Ecto neural progenitor cell (in vitro differentiated cells): ENCODE measurements around the gene TNFSF13.

Experiments used
- DNase-seq: peaks from one replicate; pipeline ENCODE4 v3.0.0-alpha.2; 2018; ENCODE audit warnings: low spot score

TNFSF13 gene

DNA sequence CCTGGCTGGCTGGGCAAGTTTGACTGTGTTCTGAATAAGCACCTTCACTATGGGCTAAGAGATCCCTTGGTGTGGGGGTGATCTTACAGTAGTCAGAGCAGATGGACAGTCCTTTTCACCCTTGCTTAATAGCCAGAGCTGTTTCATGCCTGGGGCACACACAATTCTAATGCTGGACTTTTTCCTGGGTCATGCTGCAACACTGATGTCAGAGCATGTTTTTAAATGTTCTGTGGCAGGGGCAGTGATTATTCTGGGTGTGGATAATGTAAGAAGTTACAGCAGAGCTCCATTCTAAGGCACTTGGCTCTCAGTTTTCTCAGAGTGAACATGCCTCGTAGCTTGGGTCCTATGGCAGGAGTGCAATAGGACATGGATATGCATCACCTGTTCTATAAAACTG, 16.9 kb downstream of the TNFSF13 start:
- DNase-seq = no peak

DNA sequence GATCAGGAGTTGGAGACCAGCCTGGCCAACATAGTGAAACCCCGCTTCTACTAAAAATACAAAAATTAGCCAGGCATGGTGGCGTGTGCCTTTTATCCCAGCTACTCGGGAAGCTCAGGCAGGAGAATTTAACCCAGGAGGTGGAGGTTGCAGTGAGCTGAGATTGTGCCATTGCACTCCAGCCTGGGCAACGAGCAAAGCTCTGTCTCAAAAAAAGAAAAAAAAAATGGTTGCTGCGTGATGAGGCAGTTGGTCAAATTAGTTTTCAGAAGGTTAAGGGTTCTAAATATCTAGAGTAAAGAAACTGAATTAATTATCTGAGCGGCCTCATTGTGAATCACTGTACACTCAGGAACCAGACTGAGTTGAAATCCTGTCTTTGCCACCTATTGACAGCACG, 17.4 kb downstream of the TNFSF13 start:
- DNase-seq = no peak

DNA sequence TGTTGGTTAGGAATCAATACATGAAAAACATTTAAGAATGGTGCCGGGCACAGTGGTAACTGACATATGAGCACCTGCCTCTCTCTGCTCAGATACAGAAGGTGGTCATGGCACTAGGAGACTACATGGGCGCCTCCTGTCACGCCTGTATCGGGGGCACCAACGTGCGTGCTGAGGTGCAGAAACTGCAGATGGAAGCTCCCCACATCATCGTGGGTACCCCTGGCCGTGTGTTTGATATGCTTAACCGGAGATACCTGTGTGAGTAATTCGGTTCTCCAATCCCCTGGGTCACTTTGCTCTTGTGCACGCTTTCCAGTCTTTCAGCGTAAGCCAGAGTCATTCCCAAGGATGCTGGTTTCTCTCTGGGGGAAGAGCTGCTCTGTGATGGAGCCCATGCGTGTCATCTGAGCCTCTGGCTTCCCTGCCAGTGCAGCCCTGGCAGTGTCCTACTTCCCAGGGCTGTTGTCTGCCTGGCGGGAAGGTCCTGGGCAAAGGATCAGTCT, 17.9 kb downstream of the TNFSF13 start:
- DNase-seq = no peak

DNA sequence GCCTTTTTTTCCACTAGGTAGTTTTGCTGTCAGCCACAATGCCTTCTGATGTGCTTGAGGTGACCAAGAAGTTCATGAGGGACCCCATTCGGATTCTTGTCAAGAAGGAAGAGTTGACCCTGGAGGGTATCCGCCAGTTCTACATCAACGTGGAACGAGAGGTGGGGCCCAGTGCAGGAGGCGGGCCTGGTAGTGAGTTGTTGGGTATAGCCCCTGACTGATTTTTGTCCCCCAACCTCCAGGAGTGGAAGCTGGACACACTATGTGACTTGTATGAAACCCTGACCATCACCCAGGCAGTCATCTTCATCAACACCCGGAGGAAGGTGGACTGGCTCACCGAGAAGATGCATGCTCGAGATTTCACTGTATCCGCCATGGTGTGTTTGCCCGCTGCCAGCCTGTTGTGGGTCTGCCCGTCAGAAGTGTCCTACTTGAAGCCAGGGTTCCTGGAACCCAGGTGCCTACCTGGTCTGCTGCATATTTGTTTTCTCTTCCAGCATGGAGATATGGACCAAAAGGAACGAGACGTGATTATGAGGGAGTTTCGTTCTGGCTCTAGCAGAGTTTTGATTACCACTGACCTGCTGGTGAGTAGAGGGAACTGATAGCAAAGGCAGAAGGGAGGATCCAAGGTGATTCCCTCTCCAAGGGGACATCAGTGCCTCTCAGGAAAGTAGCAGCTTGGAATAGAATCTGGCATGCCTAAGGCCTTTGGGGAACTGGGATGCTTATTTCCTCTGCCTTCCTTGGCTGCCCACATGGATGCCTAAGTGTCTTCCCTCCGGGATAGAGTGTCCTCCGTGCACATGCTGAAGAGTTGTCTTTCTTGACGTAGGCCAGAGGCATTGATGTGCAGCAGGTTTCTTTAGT, 19.0 kb downstream of the TNFSF13 start:
- no peak for DNase-seq

DNA sequence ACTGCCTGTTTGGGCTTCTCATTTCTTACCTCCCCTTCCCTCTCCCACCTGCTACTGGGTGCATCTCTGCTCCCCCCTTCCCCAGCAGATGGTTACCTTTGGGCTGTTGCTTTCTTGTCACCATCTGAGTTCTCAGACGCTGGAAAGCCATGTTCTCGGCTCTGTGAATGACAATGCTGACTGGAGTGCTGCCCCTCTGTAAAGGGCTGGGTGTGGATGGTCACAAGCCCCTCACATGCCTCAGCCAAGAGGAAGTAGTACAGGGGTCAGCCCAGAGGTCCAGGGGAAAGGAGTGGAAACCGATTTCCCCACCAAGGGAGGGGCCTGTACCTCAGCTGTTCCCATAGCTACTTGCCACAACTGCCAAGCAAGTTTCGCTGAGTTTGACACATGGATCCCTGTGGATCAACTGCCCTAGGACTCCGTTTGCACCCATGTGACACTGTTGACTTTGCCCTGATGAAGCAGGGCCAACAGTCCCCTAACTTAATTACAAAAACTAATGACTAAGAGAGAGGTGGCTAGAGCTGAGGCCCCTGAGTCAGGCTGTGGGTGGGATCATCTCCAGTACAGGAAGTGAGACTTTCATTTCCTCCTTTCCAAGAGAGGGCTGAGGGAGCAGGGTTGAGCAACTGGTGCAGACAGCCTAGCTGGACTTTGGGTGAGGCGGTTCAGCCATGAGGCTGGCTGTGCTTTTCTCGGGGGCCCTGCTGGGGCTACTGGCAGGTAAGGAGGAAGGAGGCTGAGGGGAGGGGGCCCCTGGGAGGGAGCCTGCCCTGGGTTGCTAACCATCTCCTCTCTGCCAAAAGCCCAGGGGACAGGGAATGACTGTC, 20.7 kb downstream of the TNFSF13 start, which contains the start of gene CD68:
Gene CD68 (plus strand): TSS at position 638 of the 833 bp plus-strand sequence. CDS start 40 bp downstream, at position 678.
- DNase-seq = no peak

DNA sequence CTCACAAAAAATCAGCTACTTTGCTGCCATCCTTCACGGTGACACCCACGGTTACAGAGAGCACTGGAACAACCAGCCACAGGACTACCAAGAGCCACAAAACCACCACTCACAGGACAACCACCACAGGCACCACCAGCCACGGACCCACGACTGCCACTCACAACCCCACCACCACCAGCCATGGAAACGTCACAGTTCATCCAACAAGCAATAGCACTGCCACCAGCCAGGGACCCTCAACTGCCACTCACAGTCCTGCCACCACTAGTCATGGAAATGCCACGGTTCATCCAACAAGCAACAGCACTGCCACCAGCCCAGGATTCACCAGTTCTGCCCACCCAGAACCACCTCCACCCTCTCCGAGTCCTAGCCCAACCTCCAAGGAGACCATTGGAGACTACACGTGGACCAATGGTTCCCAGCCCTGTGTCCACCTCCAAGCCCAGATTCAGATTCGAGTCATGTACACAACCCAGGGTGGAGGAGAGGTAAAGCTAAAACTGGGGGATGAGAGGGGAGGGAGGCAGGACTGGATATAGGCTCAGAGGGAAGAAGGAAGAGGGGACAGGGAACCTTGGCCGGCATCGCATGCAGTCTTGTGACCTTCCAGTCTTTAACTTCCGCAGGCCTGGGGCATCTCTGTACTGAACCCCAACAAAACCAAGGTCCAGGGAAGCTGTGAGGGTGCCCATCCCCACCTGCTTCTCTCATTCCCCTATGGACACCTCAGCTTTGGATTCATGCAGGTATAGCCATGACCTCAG, 21.5 kb downstream of the TNFSF13 start:
- no peak for DNase-seq

DNA sequence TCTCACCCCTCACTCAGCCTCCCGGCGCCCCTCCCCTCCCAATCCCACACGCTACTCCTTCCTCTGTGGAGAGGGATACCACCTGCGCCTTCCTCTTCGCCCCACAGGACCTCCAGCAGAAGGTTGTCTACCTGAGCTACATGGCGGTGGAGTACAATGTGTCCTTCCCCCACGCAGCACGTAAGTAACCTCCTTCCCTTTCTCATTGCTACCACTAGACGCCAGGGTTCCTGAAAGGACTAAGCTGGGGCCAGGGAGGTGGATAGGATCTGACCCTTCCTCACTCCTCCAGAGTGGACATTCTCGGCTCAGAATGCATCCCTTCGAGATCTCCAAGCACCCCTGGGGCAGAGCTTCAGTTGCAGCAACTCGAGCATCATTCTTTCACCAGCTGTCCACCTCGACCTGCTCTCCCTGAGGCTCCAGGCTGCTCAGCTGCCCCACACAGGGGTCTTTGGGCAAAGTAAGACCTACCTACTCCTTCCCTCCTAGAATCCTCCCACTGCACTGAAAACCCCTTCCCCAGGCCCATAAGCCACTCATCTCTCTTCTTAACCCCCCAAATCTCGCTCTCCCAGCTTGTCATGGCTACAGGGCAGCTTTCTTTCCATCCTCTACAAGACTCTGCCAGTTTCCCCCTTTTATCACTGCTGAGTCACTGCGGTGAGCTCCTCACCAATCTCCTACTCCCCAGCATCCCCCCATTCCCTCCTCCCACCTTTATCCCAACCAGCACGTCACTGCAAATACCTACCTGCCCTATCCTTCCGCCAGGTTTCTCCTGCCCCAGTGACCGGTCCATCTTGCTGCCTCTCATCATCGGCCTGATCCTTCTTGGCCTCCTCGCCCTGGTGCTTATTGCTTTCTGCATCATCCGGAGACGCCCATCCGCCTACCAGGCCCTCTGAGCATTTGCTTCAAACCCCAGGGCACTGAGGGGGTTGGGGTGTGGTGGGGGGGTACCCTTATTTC, 22.3 kb downstream of the TNFSF13 start:
- no peak for DNase-seq

DNA sequence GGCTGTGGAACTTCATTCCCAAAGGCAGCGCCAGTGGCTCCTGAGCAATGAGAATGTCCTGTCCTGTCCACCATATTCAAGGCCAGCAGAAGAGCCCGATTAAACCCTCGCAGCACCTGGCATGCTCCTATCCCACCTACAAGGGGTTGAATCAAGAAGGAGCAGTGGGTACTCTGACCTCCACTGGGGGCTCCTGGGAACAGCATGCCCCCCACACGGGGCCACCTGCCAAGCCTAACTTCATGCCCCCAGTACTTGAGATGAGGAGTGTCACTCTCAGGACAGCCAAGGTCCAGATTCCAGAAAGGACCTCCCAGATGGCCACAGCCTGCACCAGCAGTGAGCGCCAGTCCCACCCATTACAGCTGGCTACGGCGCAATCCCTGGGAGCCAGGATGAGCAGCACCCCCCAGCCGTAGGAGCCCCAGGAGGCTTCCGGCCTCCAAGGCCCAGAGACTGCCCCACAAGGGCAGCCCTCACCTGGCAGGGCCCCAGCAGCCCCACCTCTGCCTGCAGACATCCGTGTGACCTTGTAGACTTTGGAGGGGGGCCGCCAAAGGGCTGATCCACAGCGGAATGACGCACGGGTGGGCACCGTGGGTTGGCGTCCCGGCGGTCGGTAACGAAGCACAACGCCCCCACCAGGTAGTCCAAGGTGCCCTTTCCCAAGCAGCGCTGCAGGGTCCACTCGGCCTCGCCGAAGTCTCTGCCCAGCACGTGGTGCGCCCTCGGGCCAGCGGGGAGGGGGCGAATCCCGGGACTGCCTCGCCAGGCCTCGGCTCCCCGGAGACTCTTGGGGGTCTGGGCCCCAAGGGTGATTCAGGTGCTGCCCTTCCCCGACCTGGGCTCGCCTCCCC, 24.1 kb downstream of the TNFSF13 start:
- no peak for DNase-seq

DNA sequence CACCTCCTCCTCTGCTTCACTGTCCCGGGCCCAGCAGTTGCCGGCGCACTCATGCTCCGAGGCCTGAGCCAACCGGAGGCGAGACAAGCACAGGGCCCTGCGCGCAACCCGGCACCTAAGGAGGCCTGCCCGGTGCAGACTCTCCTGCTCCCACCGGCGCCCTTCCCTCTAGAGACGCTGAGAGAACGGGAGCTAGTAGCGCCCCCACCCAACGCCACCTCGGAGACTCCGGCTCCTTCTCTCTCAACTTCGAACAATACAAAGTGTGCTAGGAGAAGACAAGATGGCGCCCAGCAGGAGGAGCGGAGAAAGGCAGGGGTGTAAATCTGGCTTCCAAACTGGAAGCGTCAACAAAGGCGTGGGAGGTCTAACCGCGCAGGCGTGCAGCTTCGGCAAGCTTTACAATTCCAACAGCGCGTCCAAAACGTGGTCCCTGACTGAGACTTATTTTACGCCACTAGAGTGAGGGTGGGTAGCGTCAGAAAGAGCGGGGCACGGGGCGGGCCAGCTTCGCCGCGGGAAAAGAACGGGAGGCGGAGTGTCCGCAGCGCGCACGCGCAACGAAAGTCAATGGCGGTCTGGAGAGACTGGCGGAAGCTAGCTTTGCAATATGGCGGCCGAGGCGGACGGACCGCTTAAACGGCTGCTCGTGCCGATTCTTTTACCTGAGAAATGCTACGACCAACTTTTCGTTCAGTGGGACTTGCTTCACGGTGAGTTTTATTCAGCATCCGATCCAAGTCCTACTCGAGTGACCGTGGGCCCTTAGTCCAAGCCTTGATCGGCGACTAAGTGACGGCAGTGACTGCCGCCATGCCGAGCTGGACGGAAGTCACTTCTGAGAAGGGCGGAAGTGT, 24.9 kb downstream of the TNFSF13 start, which contains the start of gene MPDU1:
Gene MPDU1 (plus strand): TSS at position 600 of the 857 bp plus-strand sequence. CDS start 11 bp downstream, at position 611.
- peak; percentile 100 for DNase-seq

DNA sequence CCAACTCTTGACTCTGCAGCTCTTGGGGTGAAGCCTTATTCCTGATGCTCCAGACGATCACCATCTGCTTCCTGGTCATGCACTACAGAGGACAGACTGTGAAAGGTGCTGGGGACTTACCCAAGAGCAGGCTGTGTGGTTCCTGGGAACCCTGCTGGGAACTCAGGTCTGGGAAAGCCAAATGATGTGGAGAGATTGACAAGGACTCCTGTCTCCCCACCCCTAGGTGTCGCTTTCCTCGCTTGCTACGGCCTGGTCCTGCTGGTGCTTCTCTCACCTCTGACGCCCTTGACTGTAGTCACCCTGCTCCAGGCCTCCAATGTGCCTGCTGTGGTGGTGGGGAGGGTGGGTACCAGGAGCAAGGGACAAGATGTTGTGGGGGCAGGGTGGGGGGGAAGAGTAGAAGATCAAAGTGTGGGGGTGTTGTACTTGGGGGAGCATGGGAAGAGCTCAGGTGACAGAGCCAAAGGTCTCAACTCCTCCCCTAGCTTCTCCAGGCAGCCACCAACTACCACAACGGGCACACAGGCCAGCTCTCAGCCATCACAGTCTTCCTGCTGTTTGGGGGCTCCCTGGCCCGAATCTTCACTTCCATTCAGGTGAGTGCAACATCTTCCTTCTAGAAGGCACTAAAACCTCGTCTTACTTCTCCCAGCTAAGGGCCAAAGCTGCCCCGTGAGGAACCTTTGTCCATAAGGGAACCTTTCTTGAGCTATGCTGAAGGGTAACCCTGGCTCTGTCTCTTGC, 28.3 kb downstream of the TNFSF13 start:
- DNase-seq = no peak

DNA sequence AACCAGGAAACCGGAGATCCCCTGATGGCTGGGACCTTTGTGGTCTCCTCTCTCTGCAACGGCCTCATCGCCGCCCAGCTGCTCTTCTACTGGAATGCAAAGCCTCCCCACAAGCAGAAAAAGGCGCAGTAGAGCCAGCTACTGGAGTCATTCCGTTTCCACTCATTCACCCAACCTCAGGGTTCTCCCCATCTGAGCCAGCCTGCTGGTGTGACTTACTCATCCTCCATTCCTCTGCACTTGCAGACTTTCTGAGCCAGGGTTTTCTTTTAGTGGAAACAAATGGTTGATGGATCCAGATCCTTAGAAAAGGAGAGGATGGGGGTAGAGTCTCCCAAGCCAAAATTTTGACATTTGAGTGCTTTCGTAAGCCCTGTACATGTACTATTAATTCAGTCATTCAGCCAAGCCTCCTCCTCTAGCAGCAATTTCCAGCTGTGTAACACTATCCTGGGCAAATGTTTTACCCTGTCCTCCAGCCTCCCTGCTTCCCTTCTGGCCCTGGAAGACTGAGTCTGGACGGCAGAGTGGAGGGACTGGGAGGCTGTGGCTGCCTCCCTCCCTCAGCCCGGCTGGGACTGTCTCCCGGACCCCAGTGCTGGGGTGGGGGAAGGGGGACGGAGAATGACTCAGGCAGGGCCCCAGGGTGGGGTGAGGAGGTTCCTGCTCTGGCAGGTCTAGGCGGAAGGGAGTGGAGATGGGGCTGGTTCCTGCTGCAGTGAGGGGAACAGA, 29.0 kb downstream of the TNFSF13 start:
- DNase-seq = no peak

DNA sequence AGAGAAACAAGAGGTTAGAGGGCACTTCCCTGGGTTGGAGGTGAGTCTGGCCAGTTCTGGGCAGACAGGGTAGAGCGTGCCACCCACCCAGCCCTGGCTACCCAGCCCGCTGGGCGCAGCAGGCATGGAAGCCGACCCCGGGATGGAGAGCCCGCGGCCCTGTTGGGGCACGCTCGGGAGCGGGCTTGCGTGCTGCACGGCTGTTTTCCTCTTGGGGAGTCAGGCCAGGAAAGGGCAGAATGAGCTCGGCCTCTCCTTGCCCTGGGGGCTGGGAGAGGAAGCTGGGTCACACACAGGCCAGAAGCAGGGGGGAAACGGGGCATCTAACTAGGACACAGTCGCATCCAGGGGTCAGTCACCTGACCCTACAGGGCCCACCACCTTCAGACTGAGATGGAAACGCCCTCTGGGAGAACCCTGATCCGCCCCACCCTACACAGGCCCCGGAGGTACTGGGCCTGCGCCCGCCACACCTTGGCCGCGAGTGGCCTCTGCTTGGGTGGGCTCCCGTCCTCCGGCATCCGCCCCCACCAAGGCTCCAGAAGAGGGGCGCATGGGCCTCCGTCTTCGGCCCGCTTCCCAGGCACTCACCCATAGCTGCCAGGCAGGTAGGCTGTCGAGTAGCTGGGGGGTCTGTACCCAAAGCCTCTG, 30.1 kb downstream of the TNFSF13 start:
- DNase-seq = no peak

DNA sequence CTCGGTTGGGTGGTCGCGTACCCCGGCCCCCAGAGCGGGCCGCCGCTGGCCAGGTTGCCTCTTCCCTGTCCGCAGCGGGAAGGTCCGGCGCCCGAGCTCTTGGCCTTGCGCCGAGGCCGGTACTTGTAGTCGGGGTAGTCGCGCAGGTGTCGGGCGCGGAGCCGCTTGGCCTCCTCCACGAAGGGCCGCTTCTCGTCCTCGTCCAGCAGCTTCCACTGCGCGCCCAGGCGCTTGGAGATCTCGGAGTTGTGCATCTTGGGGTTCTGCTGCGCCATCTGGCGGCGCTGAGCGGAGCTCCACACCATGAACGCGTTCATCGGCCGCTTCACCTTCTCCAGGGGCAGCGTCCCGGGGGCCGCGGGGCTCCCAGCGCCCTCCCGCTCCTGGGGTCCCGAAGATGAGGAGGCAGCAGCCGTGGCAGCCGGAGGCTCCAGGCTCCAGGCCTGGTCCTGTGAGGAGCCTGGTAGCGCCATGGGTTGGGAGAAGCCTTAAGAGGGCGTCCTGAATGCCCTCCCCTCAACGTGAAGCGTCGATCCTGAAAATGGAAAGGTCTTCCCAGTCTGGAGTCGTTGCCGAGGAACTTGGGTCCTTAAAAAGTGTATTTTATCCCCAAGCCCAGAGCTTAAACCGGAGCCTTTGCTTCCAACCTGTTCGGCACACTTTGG, 30.8 kb downstream of the TNFSF13 start:
- peak; percentile 94 for DNase-seq

DNA sequence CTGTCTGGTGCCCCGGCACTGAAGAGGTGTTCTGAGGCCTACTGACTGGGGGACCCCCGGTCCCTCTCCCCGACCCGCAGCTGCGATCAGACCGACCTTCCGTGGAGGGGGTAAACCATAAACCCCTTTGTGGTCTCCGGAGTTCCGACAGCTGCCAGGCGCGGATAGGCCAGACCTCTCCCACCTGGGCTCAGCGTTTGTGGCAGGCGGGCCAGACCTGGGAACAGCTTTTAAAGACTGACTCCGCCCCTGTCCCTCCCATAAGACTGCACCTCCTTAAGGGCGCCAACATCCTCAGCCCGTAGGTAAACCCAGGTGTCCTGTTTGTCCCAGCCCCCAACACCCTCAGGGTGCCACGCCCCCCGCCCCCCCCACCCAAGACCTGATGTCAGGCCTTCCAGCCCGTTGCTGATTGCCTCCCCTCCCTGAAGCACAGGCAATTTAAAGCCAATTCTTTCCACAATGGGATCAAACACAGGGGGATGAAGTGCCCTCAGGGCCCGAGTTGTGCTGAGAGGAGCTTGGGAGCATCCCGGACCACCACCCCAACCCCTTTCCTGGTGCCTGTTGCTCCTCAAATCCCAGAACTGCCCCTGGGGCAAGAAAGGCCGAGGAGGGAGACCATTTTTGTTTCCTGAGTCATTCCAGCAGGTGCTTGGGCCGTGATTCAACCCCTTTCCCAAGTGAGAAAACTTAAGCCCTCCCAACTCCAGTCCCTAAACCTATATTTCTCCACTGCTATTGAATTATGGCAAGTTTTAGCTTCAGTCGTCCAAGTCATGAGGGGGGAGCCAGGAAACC, 31.5 kb downstream of the TNFSF13 start, which contains the start of gene SOX15:
Gene SOX15 (minus strand): TSS at position 204 of the 801 bp plus-strand sequence. CDS start 418 bp downstream, outside the sequence.
- DNase-seq = peak; percentile 78

DNA sequence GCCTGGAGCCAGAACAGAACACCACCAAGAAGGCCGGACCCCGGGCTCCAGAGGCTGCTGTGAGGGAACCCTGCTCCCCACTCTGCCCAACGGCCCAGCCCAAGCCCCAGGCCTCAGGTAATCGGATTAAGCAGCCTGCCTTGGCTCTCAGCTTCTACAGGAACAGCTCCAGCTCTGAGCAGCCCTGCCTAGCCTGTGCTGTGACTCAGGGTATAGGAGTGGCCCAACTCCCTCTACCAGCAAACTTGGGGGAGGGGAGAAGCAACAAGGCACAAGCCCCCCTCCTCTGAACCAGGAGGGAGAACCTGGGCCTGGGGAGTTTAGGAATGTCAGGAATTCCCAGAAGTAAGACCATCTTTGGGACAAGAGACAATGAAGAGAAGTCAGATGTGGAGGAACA, 32.2 kb downstream of the TNFSF13 start:
- DNase-seq = peak; percentile 85
